Rectal smooth muscle tissue (tissue), 1 donor: ENCODE measurements around the gene PHTF2.
A peak's percentile ranks its signal among the peaks of the same experiment; 100 is the strongest.

ENCODE experiments used
- H3K27ac ChIP-seq: one replicate; pipeline ENCODE4 v1.7.0; 2013; ENCODE audit warnings: low read depth, low read length, inconsistent platforms
- H3K27me3 ChIP-seq: one replicate; pipeline ENCODE4 v1.7.0; 2013; ENCODE audit warnings: low read length; ENCODE audit not compliant: control insufficient read depth, insufficient read depth
- H3K36me3 ChIP-seq: one replicate; pipeline ENCODE4 v1.7.0; 2013; ENCODE audit warnings: low read length; ENCODE audit not compliant: control insufficient read depth, insufficient read depth
- H3K4me1 ChIP-seq: one replicate; pipeline ENCODE4 v1.7.0; 2013; ENCODE audit warnings: low read length; ENCODE audit not compliant: control insufficient read depth, insufficient read depth
- H3K4me3 ChIP-seq: one replicate; pipeline ENCODE4 v1.7.0; 2013; ENCODE audit warnings: low read length
- H3K9ac ChIP-seq: one replicate; pipeline ENCODE4 v1.7.0; 2013; ENCODE audit warnings: low read length

Gene PHTF2

DNA sequence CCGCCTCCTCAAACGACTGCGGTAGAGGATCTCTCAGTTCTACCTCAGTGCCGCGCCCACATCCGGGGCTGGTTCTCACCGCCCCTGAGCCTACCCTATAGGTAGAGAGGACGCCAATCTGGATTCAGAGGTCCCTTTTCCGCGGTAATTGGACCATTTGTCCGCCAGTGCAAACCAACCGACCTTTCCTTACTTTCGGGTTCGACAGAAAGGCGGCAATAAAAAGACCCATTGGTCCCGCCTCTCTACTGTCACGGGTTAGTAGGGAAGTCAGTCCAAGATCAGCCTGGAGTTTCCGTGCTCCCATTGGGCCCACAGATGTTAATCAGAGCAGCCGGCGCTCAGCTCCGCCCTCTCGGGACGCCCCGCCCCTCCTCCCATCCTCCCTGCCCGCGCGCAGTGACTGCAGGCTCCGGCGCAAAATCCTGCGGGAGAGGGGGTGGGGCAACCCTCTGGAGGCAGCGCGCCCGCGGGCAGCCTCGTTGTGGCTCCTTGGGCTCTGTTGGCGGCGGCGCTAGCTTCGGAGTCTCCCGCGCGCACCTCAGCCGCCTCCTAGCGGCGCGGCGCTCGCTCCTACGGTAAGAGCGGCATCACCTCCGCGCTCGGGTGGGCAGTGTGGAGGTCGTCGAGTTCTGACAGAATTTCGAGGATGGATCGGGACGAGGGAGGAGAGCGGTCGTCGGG is at the start of gene PHTF2, which contains the start of gene TMEM60:
PHTF2 (plus strand) TSS at position 380 of the 684 bp plus-strand sequence.
TMEM60 (minus strand) TSS at position 41 of the 684 bp plus-strand sequence. CDS start 4,061 bp downstream, outside the sequence.
- peak within 1 kb of the TSS; percentile 89 for H3K27ac ChIP-seq
- H3K4me3 ChIP-seq = peak within 1 kb of the TSS; percentile 92
- H3K27me3 ChIP-seq = no peaks in the 10 kb centered on the region
- H3K9ac ChIP-seq = peak within 1 kb of the TSS; percentile 89
- H3K36me3 ChIP-seq = no peaks in the 10 kb centered on the region
- peaks cover 15% of the 10 kb centered on the region for H3K4me1 ChIP-seq

DNA sequence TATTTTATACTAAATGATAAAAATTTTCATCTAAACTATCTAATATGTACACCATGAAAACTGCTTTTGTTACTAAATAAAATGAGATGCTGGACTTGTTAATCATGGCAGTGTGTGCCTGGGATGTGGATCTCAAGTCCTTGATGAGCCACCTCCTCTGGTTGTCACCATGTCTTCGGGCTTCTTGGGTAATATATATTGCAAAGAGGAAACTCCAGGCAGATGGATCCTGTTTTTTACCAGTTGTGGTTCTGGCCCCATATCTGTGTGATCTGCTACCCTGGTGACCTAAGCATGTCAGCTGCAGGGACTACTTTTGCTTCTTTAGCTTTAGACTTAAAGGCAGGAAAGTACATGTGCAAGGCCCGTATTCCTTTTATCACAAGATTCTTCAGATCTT is 46.6 kb upstream of the PHTF2 start:
- no peak overlapping the region for H3K27ac ChIP-seq
- H3K36me3 ChIP-seq = peaks cover 3% of the 10 kb centered on the region
- no peak overlapping the region for H3K4me3 ChIP-seq
- peaks cover 3% of the 10 kb centered on the region for H3K4me1 ChIP-seq
- H3K9ac ChIP-seq = no peak overlapping the region
- no peaks in the 10 kb centered on the region for H3K27me3 ChIP-seq

DNA sequence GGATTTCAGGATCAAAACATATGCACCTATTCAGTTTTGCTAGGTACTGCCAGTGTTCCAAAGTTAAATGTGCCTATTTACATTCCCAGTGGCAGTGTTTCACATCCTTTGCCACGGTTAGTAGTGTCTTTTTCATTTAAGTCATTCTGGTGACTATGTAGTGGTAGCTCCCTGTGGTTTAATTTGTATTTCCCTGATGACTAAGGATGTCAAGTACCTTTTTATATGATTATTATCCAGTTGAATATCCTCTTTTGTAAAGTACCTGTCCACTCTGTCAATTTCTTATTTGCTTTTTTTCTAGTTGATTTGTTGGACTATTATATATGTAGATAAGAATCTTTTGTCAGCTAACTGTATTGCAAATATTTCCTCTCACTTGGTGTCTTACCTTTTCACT is 45.4 kb upstream of the PHTF2 start:
- Histone ChIP-seq H3K27ac (no peak overlapping the region), H3K4me1 (no peaks in the 10 kb centered on the region), H3K36me3 (peaks cover 2% of the 10 kb centered on the region), H3K27me3 (no peaks in the 10 kb centered on the region), H3K9ac (no peak overlapping the region), H3K4me3 (no peak overlapping the region)

DNA sequence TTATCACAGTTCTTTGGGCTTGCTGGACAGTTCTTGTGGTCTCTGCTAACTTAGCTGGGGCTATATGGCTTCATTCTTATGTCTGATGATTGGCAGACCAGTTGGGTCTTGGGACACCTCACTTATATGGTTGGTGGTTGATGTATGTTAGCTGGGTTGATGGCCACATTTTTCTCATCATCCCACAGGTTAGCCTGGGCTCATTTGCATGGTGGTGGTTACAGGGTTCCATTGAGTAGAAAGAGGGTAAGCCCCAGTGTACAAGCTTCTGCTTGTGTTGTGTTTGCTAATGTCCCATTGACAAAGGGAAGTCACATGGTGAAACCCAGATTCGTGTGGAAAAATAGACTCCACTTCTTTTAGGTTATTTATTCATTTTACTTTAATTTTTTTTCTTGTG is 41.0 kb upstream of the PHTF2 start:
- no peak overlapping the region for H3K27ac ChIP-seq

DNA sequence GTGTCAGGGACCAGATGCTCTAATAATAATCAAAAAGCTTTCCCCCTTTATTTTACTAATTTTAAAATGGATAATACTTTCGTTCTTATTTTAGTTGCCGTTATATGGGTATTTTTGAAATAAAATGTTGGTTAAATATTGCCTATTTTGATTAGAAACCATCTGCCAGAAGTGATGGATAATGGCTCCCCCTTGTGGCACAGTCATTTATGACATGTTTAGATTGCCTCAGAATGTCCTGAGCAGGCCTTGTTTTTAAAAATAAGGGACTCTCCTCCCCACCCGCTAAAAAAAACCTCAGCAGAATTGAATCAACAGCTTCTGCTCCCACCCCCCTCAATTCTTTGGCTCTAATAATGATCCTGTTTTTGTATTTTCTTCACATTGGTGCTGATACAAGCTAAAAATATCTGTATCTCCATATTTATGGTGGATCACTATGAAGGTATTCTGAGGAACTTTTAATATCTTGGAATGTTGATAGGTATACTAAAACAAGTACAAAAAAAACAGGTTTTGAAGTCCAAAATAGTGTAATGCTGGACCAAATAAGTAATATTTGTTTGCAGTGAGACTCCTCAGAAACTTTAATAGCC is 39.2 kb upstream of the PHTF2 start:
- Histone ChIP-seq H3K36me3 (no peaks in the 10 kb centered on the region), H3K27ac (no peak overlapping the region), H3K4me3 (no peak overlapping the region), H3K4me1 (no peaks in the 10 kb centered on the region), H3K9ac (no peak overlapping the region), H3K27me3 (no peaks in the 10 kb centered on the region)

More for the DNA sequence above, 41.0 kb upstream of the PHTF2 start:
- H3K9ac ChIP-seq = no peak overlapping the region
- H3K4me3 ChIP-seq = no peak overlapping the region
- H3K36me3 ChIP-seq = no peaks in the 10 kb centered on the region
- no peaks in the 10 kb centered on the region for H3K4me1 ChIP-seq
- no peaks in the 10 kb centered on the region for H3K27me3 ChIP-seq

DNA sequence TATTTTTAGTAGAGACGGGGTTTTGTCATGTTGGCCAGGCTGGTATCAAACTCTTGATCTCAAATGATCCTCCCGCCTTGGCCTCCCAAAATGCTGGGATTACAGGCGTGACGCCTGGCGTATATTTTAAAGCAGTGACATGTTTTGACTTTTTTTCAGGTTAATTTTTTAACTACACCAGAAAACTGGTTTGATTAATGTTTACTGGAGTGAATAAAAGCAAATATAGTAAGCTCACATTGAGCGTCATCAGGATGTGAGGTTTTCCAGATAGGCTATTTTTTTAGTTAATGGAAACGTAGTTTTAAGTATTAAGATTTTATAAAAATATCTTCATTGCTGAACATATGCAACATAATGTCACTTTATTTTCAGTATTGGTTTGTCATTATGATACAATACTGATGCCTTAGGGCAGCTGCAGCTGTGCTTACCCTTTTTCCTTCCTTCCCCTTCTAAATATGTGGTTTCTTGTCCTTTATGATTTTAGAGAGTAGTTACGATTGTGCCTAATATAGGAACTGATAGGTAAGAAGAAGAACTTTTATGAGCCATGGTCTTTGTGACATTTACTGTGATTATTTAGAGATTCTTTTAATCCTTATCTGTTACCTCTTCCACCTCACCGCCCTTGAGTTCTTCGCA is 37.6 kb upstream of the PHTF2 start:
- no peak overlapping the region for H3K9ac ChIP-seq
- H3K27me3 ChIP-seq = no peaks in the 10 kb centered on the region
- H3K27ac ChIP-seq = no peak overlapping the region
- peaks cover 3% of the 10 kb centered on the region for H3K4me1 ChIP-seq
- no peak overlapping the region for H3K4me3 ChIP-seq
- H3K36me3 ChIP-seq = no peaks in the 10 kb centered on the region

DNA sequence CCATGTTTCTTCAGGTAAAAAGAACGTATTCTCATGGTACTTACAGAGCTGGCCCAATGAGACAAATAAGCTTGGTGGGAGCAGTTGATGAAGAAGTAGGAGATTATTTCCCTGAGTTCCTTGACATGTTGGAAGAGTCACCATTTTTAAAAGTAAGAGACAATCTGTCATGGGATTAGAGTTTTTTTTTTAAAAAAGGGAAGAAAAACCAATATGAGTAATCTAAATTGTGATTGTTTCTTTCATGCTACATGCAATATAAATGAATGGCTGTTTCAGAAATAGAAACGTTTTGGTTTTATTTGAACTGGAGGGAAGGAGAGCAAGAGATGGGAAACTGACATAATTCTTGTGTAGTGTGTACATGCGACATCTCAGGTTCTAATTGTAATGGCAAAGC is 33.1 kb upstream of the PHTF2 start:
- Histone ChIP-seq H3K9ac (no peak overlapping the region), H3K27me3 (no peaks in the 10 kb centered on the region), H3K4me3 (no peak overlapping the region), H3K36me3 (no peaks in the 10 kb centered on the region), H3K4me1 (peaks cover 3% of the 10 kb centered on the region), H3K27ac (no peak overlapping the region)

DNA sequence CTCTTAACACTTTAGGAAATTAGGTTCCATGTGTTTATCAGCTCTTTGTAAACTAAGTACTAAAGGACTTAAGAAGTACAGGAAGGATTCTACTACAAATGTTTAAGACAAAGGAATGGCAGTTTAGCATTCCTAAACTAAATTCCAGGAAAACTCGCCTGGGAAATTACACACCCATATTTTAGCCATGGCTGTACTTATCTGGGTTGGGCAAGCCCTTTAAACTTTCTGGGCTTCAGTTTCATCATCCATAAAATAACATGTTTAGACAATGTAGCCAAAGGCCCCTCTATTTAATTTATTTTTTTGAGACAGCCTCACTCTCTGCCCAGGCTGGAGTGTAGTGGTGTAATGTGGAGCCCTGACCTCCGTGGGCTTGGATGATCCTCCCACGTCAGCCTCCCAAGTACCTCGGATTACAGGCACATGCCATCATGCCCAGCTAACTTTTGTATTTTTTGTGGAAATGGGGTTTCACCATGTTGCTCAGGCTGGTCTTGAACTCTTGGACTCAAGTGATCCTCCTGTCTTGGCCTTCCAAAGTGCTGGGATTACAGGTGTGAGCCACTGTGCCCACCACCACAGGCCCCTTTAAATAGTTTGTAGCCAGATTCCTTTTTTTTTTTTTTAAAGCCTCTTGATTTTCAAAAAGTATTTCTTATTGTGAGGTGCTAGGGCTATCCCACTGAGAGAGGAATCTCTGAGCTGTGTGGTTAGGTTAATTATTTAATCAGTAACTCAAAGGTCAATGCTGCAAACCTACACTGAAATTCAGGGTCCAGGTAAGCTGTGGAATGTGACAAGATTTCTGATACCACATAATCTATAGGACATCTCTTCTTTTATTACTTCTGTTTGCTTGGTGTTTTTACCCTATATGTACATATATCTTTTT is 32.4 kb upstream of the PHTF2 start:
- H3K27ac ChIP-seq = no peak overlapping the region
- peaks cover 3% of the 10 kb centered on the region for H3K4me1 ChIP-seq

DNA sequence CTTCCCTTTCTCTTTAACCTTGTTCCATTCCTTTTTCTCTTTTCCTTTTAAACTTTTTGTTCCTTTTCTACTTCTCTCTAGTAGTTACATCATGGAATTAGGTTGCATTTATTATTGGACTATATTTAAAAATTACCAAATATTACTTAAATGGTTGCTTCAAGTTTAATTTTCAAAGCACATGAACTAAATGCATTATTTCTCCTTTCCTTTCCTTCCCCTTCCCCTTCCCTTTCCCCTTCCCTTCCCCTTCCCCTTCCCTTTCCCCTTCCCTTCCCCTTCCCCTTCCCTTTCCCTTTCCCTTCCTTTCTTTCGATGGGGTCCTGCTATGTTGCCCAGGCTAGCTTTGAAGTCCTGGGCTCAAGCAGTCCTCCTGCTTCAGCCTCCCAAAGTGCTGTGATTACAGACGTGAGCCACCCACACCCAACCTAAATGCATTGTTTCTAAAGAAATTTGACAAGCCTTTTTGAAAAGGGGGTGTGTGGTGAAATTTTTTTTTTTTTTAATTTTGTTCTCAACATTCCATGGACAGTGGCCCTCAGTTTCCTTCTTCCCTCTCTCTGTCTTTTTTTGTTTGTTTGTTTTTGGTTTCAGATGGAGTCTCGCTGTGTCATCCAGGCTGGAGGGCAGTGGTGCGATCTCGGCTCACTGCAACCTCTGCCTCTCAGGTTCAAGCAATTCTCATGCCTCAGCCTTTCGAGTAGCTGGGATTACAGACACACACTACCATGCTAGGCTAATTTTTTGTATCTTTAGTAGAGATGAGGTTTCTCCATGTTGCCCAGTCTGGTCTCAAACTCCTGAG is 31.6 kb upstream of the PHTF2 start:
- Histone ChIP-seq H3K4me1 (peaks cover 3% of the 10 kb centered on the region), H3K36me3 (no peaks in the 10 kb centered on the region), H3K27me3 (no peaks in the 10 kb centered on the region), H3K9ac (no peak overlapping the region), H3K27ac (no peak overlapping the region), H3K4me3 (no peak overlapping the region)

More for the DNA sequence above, 32.4 kb upstream of the PHTF2 start:
- no peaks in the 10 kb centered on the region for H3K36me3 ChIP-seq
- no peaks in the 10 kb centered on the region for H3K27me3 ChIP-seq
- no peak overlapping the region for H3K9ac ChIP-seq
- no peak overlapping the region for H3K4me3 ChIP-seq

DNA sequence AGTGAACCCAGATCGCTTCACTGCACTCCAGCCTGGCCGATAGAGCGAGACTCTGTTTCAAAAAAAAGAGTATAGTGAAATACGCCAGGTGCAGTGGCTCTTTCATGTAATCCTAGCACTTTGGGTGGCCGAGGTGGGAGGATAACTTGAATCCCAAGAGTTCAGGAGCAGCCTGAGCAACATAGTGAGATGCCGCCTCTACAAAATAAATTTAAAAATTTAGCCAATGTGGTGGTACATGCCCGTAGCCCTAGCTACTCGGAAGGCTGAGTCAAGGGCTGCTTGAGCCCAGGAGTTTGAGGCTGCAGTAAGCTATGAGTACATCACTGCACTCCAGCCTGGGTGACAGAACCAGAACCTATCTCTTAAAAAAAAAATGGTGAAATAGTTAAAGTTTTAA is 28.3 kb upstream of the PHTF2 start:
- Histone ChIP-seq H3K4me3 (no peak overlapping the region), H3K27me3 (no peaks in the 10 kb centered on the region)

DNA sequence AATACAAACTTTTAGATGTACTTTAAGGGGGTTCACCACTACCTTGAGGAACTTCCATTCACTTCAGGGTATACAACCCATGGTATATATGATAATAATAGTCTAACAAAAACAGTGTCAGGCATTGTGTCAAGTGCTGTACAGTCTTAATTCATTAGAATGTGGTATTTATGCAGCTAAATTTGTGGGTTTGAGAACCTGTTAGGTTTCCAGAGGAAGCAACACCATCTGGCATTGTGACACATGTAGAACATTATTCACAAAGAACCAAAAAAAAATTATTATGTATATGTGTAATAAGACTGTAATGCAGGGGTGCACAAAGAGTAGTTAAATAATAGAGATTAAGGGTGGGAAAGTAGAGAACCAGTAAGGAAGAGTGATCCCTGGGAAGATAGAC is 26.7 kb upstream of the PHTF2 start:
- no peaks in the 10 kb centered on the region for H3K4me1 ChIP-seq
- H3K27ac ChIP-seq = no peak overlapping the region
- H3K9ac ChIP-seq = no peak overlapping the region
- H3K27me3 ChIP-seq = no peaks in the 10 kb centered on the region
- no peak overlapping the region for H3K4me3 ChIP-seq
- H3K36me3 ChIP-seq = peaks cover 4% of the 10 kb centered on the region

More for the DNA sequence above, 28.3 kb upstream of the PHTF2 start:
- peaks cover 3% of the 10 kb centered on the region for H3K4me1 ChIP-seq
- H3K36me3 ChIP-seq = peaks cover 4% of the 10 kb centered on the region
- no peak overlapping the region for H3K9ac ChIP-seq
- H3K27ac ChIP-seq = no peak overlapping the region
